ENCODE measurements around the gene ADORA3. TPM values are rescaled to one million over a fixed set of nuclear protein-coding genes. Genes with fewer than 3 reads are reported as not detected.

ADORA3 gene
- total RNA-seq, 1 donor from 2014 or later: 3.0 TPM

GRCh38 chr1:111449703-111450017, 53.8 kb downstream of the ADORA3 start:
- DNase-seq (ENCODE audit: low spot score): no peak
- no peak for ATAC-seq

Other genes starting within 250 kb of the ADORA3 start
- gene CHIA, start 212.8 kb downstream of the ADORA3 start, total RNA-seq: 0.15 TPM
- gene OVGP1, start 75.9 kb downstream of the ADORA3 start, total RNA-seq: 4.7 TPM
- gene WDR77, start 54.4 kb downstream of the ADORA3 start, total RNA-seq: 15.7 TPM
- gene ATP5PB, start 54.2 kb downstream of the ADORA3 start, total RNA-seq: 130 TPM
- 6.8 TPM for gene C1orf162, start 29.6 kb downstream of the ADORA3 start, total RNA-seq
- gene TMIGD3, start within 50 bp of the ADORA3 start, total RNA-seq: 7.8 TPM
- gene RAP1A, start 116.2 kb upstream of the ADORA3 start, total RNA-seq: 30.0 TPM
- gene INKA2, start 235.8 kb upstream of the ADORA3 start, total RNA-seq: 1.1 TPM